ENCODE data around the gene PRDM16.

GRCh38 chr1:3368711-3369445, 299.9 kb downstream of the PRDM16 start:
- TF ChIP-seq SUZ12 (IDR thresholded peaks at IDR 0.05; ENCODE audit: extremely low read depth, insufficient read depth, insufficient read length) (no peak), YY1 (IDR thresholded peaks at IDR 0.05; ENCODE audit: insufficient read depth, insufficient read length) (no peak)
